Mesendoderm (in vitro differentiated cells): ENCODE measurements around the gene NIFK.
A peak's percentile ranks its signal among the peaks of the same experiment; 100 is the strongest.

Experiments
- DNase-seq: peaks from one replicate; pipeline ENCODE4 v3.0.0; 2013
- H2AK5ac ChIP-seq: 2 replicates; pipeline ENCODE4 v1.6.1; 2013; ENCODE audit warnings: low read length, inconsistent platforms
- H2BK120ac ChIP-seq: 2 replicates; pipeline ENCODE4 v1.6.1; 2013; ENCODE audit warnings: low read depth, mild to moderate bottlenecking, low read length, moderate library complexity, mixed read lengths
- H2BK15ac ChIP-seq: replicated peaks from 2 replicates; pipeline ENCODE4 v1.6.1; 2013; ENCODE audit warnings: low read depth, mild to moderate bottlenecking, moderate library complexity
- H2BK5ac ChIP-seq: 2 replicates; pipeline ENCODE4 v1.6.1; 2013; ENCODE audit warnings: low read length, inconsistent platforms
- H3K18ac ChIP-seq: 2 replicates; pipeline ENCODE4 v1.6.1; 2013; ENCODE audit warnings: mild to moderate bottlenecking, low read length, mixed read lengths
- H3K23ac ChIP-seq: one replicate; pipeline ENCODE4 v1.6.1; 2013; ENCODE audit warnings: low read length
- H3K27ac ChIP-seq: 2 replicates; pipeline ENCODE4 v1.5.1; 2013; ENCODE audit warnings: low read depth, mild to moderate bottlenecking, inconsistent platforms, low read length, moderate library complexity
- H3K27me3 ChIP-seq: 2 replicates; pipeline ENCODE4 v1.6.1; 2013; ENCODE audit warnings: low read length, control low read depth, mild to moderate bottlenecking, inconsistent platforms; ENCODE audit not compliant: insufficient read depth, poor library complexity
- H3K36me3 ChIP-seq: 2 replicates; pipeline ENCODE4 v1.6.1; 2013; ENCODE audit warnings: low read length, inconsistent platforms; ENCODE audit not compliant: control insufficient read depth, insufficient read depth
- H3K4ac ChIP-seq: one replicate; pipeline ENCODE4 v1.6.1; 2013; ENCODE audit warnings: low read depth, mild to moderate bottlenecking, low read length, moderate library complexity
- H3K4me1 ChIP-seq: 2 replicates; pipeline ENCODE4 v1.6.1; 2013; ENCODE audit warnings: low read depth, low read length, inconsistent platforms; ENCODE audit not compliant: control insufficient read depth
- H3K4me2 ChIP-seq: 2 replicates; pipeline ENCODE4 v1.6.1; 2013; ENCODE audit warnings: low read length
- H3K4me3 ChIP-seq: 2 replicates; pipeline ENCODE4 v1.5.1; 2013; ENCODE audit warnings: mild to moderate bottlenecking, low read length
- H3K56ac ChIP-seq: one replicate; pipeline ENCODE4 v1.6.1; 2013; ENCODE audit warnings: low read length
- H3K79me1 ChIP-seq: 2 replicates; pipeline ENCODE4 v1.6.1; 2013; ENCODE audit warnings: low read length, inconsistent platforms
- H3K79me2 ChIP-seq: 2 replicates; pipeline ENCODE4 v1.6.1; 2013; ENCODE audit warnings: mild to moderate bottlenecking, low read length; ENCODE audit not compliant: control insufficient read depth, insufficient read depth
- H3K9ac ChIP-seq: 2 replicates; pipeline ENCODE4 v1.6.1; 2013; ENCODE audit warnings: low read length, inconsistent platforms
- H4K5ac ChIP-seq: one replicate; pipeline ENCODE4 v1.6.1; 2013; ENCODE audit warnings: low read length
- H4K8ac ChIP-seq: one replicate; pipeline ENCODE4 v1.6.1; 2013; ENCODE audit warnings: low read depth, mild to moderate bottlenecking, control low read depth, low read length, moderate library complexity
- WGBS: extraction: QIAGEN DNeasy Blood & Tissue Kit; methylation state at CpG from one replicate; pipeline ENCODE4 v1.1.7; 2013; ENCODE audit warnings: low lambda C conversion rate, missing lambda C conversion rate; ENCODE audit not compliant: insufficient coverage; ENCODE audit errors: extremely low coverage; 5-methylcytosine and 5-hydroxymethylcytosine counted together

Gene NIFK

GRCh38 chr2:121764681-121765228 is 28.1 kb upstream of the NIFK start:
- H3K56ac ChIP-seq: no peak overlapping the region
- H3K18ac ChIP-seq: no peak overlapping the region
- H2BK15ac ChIP-seq: no peak overlapping the region
- H3K27me3 ChIP-seq: no peaks in the 10 kb centered on the region
- H3K79me2 ChIP-seq: no peaks in the 10 kb centered on the region
- no peak overlapping the region for H3K27ac ChIP-seq
- no peak overlapping the region for H3K9ac ChIP-seq
- no peaks in the 10 kb centered on the region for H3K4me1 ChIP-seq
- no peak overlapping the region for H3K4me2 ChIP-seq
- H3K36me3 ChIP-seq: peaks cover 10% of the 10 kb centered on the region
- no peak overlapping the region for H3K4ac ChIP-seq
- H4K5ac ChIP-seq: no peak overlapping the region
- H3K4me3 ChIP-seq: no peak overlapping the region
- peaks cover 2% of the 10 kb centered on the region for H3K79me1 ChIP-seq
- no peak for DNase-seq
- WGBS: no CpG with 5 or more reads among the region's 10 CpGs
- no peak overlapping the region for H2AK5ac ChIP-seq
- no peak overlapping the region for H3K23ac ChIP-seq
- H2BK120ac ChIP-seq: no peak overlapping the region
- H2BK5ac ChIP-seq: no peak overlapping the region
- no peak overlapping the region for H4K8ac ChIP-seq

- Histone ChIP-seq H3K79me2 (peaks cover 17% of the 10 kb centered on the region), H3K36me3 (peaks cover 1% of the 10 kb centered on the region), H3K18ac (no peak within 1 kb of the TSS), H3K79me1 (no peaks in the 10 kb centered on the region), H2BK120ac (no peak within 1 kb of the TSS), H3K4me2 (peak within 1 kb of the TSS; percentile 63), H3K4ac (no peak within 1 kb of the TSS), H4K8ac (peak within 1 kb of the TSS; percentile 39), H3K23ac (peak within 1 kb of the TSS; percentile 17), H2BK15ac (no peak within 1 kb of the TSS), H3K56ac (peak within 1 kb of the TSS; percentile 98), H3K4me3 (peak within 1 kb of the TSS; percentile 93), H3K27me3 (no peaks in the 10 kb centered on the region), H3K4me1 (no peaks in the 10 kb centered on the region), H3K9ac (peak within 1 kb of the TSS; percentile 86), H2AK5ac (no peak within 1 kb of the TSS), H2BK5ac (peak within 1 kb of the TSS; percentile 78), H3K27ac (peak within 1 kb of the TSS; percentile 29), H4K5ac (no peak within 1 kb of the TSS)
- peak; percentile 98 for DNase-seq
- WGBS: no CpG with 5 or more reads among the region's 67 CpGs
Observed at GRCh38 chr2:121755237-121756111, 18.8 kb upstream of the NIFK start, which contains the start of gene TSN. TSN (plus strand) TSS chr2:121755651; CDS start chr2:121755780, 129 bp downstream.

GRCh38 chr2:121754851-121755236 is 18.2 kb upstream of the NIFK start:
- no peak overlapping the region for H3K4ac ChIP-seq
- H3K36me3 ChIP-seq: no peaks in the 10 kb centered on the region
- H2BK5ac ChIP-seq: no peak overlapping the region
- no peak overlapping the region for H2BK15ac ChIP-seq
- no CpG with 5 or more reads among the region's 8 CpGs for WGBS
- H3K79me1 ChIP-seq: no peaks in the 10 kb centered on the region
- H4K5ac ChIP-seq: no peak overlapping the region
- peaks cover 17% of the 10 kb centered on the region for H3K79me2 ChIP-seq
- peak overlapping the region; percentile 93 for H3K4me3 ChIP-seq
- no peak overlapping the region for H3K18ac ChIP-seq
- H3K56ac ChIP-seq: peak overlapping the region; percentile 92
- H2BK120ac ChIP-seq: no peak overlapping the region
- H4K8ac ChIP-seq: no peak overlapping the region
- no peak overlapping the region for H2AK5ac ChIP-seq
- H3K4me1 ChIP-seq: no peaks in the 10 kb centered on the region
- H3K23ac ChIP-seq: no peak overlapping the region
- no peak overlapping the region for H3K27ac ChIP-seq
- peak overlapping the region; percentile 86 for H3K9ac ChIP-seq
- DNase-seq: no peak
- H3K27me3 ChIP-seq: no peaks in the 10 kb centered on the region
- peak overlapping the region; percentile 56 for H3K4me2 ChIP-seq

DNA sequence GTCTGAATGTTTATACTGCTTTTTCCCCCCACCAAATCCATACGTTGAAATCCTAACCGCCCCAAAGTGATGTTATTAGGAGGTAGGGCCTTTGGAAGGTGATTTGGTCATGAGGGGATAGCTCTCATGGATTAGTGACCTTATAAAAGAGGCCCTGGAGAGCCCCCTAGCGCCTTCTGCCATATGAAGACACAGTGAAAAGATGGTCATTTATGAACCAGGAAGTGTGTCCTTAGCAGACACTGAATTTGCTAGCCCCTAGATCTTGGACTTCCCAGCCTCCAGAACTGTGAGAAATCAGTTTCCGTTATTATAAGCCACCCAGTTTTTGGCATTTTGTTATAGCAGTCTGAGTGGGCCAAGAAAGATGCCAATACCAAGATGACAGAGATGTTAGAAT is 11.5 kb upstream of the NIFK start:
- Histone ChIP-seq H3K18ac (no peak overlapping the region), H3K9ac (no peak overlapping the region), H3K27me3 (no peaks in the 10 kb centered on the region), H2BK120ac (no peak overlapping the region), H2BK15ac (no peak overlapping the region), H2AK5ac (no peak overlapping the region), H3K79me2 (no peaks in the 10 kb centered on the region), H2BK5ac (no peak overlapping the region), H4K8ac (no peak overlapping the region), H3K79me1 (no peaks in the 10 kb centered on the region), H3K36me3 (no peaks in the 10 kb centered on the region), H3K27ac (no peak overlapping the region), H3K4me1 (peaks cover 2% of the 10 kb centered on the region), H3K4me2 (no peak overlapping the region), H3K23ac (no peak overlapping the region), H3K56ac (no peak overlapping the region), H3K4me3 (no peak overlapping the region), H4K5ac (no peak overlapping the region), H3K4ac (no peak overlapping the region)
- peak; percentile 69 for DNase-seq
- WGBS: no CpG with 5 or more reads among the region's 4 CpGs

DNA sequence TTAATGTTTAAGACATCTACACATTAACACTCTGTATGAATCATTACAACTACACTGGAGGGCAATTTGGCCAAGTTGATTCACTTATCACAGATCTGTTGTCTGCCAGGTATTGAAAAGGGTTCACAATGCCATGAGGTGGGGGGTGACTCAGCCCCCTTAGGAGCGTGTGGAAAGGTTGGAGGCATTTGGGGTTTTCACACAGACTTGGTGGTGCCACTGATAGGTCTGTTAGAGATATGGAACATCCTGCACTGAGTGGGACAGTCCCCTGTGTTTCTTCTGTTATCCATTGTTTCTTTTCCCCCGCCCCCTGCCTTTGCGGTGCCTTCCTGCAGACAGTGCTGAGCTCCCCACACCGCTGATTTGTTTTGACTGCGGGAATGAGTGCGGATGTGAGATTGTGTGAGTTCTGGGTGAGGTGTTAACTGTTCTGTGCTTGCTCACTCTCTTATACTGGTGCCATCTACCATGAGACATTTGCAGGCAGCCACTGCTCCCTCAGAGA is 9.4 kb upstream of the NIFK start:
- Histone ChIP-seq H4K8ac (no peak overlapping the region), H3K18ac (no peak overlapping the region), H3K56ac (peak overlapping the region; percentile 45), H3K27me3 (no peaks in the 10 kb centered on the region), H3K79me1 (no peaks in the 10 kb centered on the region), H2BK120ac (no peak overlapping the region), H2BK15ac (no peak overlapping the region), H3K79me2 (no peaks in the 10 kb centered on the region), H3K27ac (peak overlapping the region; percentile 48), H3K4me3 (no peak overlapping the region), H3K4ac (no peak overlapping the region), H4K5ac (no peak overlapping the region), H3K9ac (no peak overlapping the region), H3K23ac (no peak overlapping the region), H2BK5ac (no peak overlapping the region), H3K36me3 (no peaks in the 10 kb centered on the region), H2AK5ac (no peak overlapping the region), H3K4me1 (peaks cover 2% of the 10 kb centered on the region), H3K4me2 (no peak overlapping the region)
- peak; percentile 86 for DNase-seq
- WGBS: no CpG with 5 or more reads among the region's 6 CpGs
